Measurements from ENCODE around the gene KIF1B. TPM values are rescaled to one million over a fixed set of nuclear protein-coding genes. Genes with fewer than 3 reads are reported as not detected.

The KIF1B gene
- total RNA-seq, 2 donors from 2014 or later = 39.7 to 47.4 TPM

GRCh38 chr1:10353693-10354092, 143.3 kb downstream of the KIF1B start:
- peaks cover 6% of the 10 kb centered on the region for H3K36me3 ChIP-seq
- H3K9me3 ChIP-seq = no peaks in the 10 kb centered on the region

GRCh38 chr1:10360045-10360444, 149.7 kb downstream of the KIF1B start:
- no peaks in the 10 kb centered on the region for H3K36me3 ChIP-seq
- intact Hi-C loops (cut with DNase I) = no loop called here
- DNase-seq = no peak

More at GRCh38 chr1:10353693-10354092, 143.3 kb downstream of the KIF1B start:
- Histone ChIP-seq H3K27me3 (no peaks in the 10 kb centered on the region), H3K4me1 (no peaks in the 10 kb centered on the region), H3K27ac (no peak overlapping the region), H3K4me3 (no peak overlapping the region), H3K9ac (ENCODE audit: low read depth in 2 of 2, low read length in 2 of 2) (no peak overlapping the region)
- TF ChIP-seq CTCF (IDR thresholded peaks at IDR 0.05) = no peak
- intact Hi-C loops (cut with DNase I) = no loop called here
- no peak for DNase-seq

GRCh38 chr1:10361515-10361914, 151.1 kb downstream of the KIF1B start:
- H3K4me1 ChIP-seq = no peaks in the 10 kb centered on the region
- intact Hi-C loops (cut with DNase I) = no loop called here
- no peaks in the 10 kb centered on the region for H3K27me3 ChIP-seq
- no peaks in the 10 kb centered on the region for H3K9me3 ChIP-seq
- DNase-seq = no peak
- H3K27ac ChIP-seq = no peak overlapping the region
- no peaks in the 10 kb centered on the region for H3K36me3 ChIP-seq
- no peak overlapping the region for H3K9ac ChIP-seq (ENCODE audit: low read depth in 2 of 2, low read length in 2 of 2)
- no peak for TF ChIP-seq CTCF (IDR thresholded peaks at IDR 0.05)
- H3K4me3 ChIP-seq = no peak overlapping the region

More at GRCh38 chr1:10360045-10360444, 149.7 kb downstream of the KIF1B start:
- Histone ChIP-seq H3K4me3 (no peak overlapping the region), H3K27me3 (no peaks in the 10 kb centered on the region), H3K9me3 (no peaks in the 10 kb centered on the region), H3K9ac (ENCODE audit: low read depth in 2 of 2, low read length in 2 of 2) (no peak overlapping the region), H3K4me1 (no peaks in the 10 kb centered on the region), H3K27ac (no peak overlapping the region)
- no peak for TF ChIP-seq CTCF (IDR thresholded peaks at IDR 0.05)

- no peaks in the 10 kb centered on the region for H3K9me3 ChIP-seq
- H3K4me1 ChIP-seq = no peaks in the 10 kb centered on the region
- H3K27ac ChIP-seq = no peak overlapping the region
- peaks cover 6% of the 10 kb centered on the region for H3K36me3 ChIP-seq
- intact Hi-C loops (cut with DNase I) = no loop called here
- H3K4me3 ChIP-seq = no peak overlapping the region
- H3K27me3 ChIP-seq = no peaks in the 10 kb centered on the region
- no peak overlapping the region for H3K9ac ChIP-seq (ENCODE audit: low read depth in 2 of 2, low read length in 2 of 2)
- DNase-seq = no peak
- TF ChIP-seq CTCF (IDR thresholded peaks at IDR 0.05) = no peak
Measured at GRCh38 chr1:10368194-10368593, 157.8 kb downstream of the KIF1B start.

GRCh38 chr1:10374442-10374860, 164.1 kb downstream of the KIF1B start:
- no peaks in the 10 kb centered on the region for H3K27me3 ChIP-seq
- no peak for TF ChIP-seq CTCF (IDR thresholded peaks at IDR 0.05)
- H3K36me3 ChIP-seq = peaks cover 6% of the 10 kb centered on the region
- H3K4me1 ChIP-seq = no peaks in the 10 kb centered on the region
- H3K9me3 ChIP-seq = no peaks in the 10 kb centered on the region
- no peak overlapping the region for H3K9ac ChIP-seq (ENCODE audit: low read depth in 2 of 2, low read length in 2 of 2)
- DNase-seq = no peak
- H3K27ac ChIP-seq = no peak overlapping the region
- intact Hi-C loops (cut with DNase I) = no loop called here
- no peak overlapping the region for H3K4me3 ChIP-seq
